Transverse colon (tissue), 3 donors: Measurements from ENCODE around the gene PPIG.

Experiments used
- EP300 ChIP-seq: sonication (generic); formaldehyde crosslinking; IDR thresholded peaks from one replicate; pipeline ENCODE4 v1.6.1; 2017; ENCODE audit warnings: antibody characterized with exemption, low read depth
- POLR2A ChIP-seq: fragments of 450-650 bp; IDR thresholded peaks from one replicate; pipeline ENCODE4 v1.6.1; 2016; ENCODE audit warnings: antibody characterized with exemption, mild to moderate bottlenecking, moderate library complexity
- TF ChIP-seq, protein P1 (sequence below), 5 experiments: fragments of 200-600 bp in 3 of 5; fragments of 450-650 bp in 2 of 5; sonication (generic) in 3 of 5; IDR thresholded peaks; 1 replicate in 2 of 5; 2 replicates in 3 of 5; pipeline ENCODE4 v1.5.1; 2016 to 2017; ENCODE audit warnings: antibody characterized with exemption in 5 of 5, inconsistent platforms in 3 of 5, mild to moderate bottlenecking in 2 of 5, moderate library complexity in 1 of 5

DNA sequence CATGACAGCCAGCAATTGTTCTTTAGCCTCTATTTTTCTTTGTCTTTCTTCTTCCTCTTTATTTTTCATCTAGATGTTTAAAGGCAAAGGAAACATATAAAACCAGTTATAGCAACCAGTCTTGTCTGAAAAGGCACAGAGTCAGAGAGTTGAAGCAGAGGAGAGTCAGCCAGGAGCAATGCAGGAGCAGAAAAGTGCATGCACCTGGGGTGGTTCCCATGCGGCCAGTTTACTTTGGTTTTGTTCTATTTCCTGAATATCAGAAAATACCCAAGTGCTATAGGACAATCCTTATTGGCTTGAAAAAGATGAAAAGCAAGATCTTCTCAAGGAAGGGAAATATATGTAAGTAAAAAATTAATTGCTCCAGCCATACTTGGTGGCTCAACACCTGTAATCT is 65.1 kb downstream of the PPIG start:
- TF ChIP-seq, protein P1, sequence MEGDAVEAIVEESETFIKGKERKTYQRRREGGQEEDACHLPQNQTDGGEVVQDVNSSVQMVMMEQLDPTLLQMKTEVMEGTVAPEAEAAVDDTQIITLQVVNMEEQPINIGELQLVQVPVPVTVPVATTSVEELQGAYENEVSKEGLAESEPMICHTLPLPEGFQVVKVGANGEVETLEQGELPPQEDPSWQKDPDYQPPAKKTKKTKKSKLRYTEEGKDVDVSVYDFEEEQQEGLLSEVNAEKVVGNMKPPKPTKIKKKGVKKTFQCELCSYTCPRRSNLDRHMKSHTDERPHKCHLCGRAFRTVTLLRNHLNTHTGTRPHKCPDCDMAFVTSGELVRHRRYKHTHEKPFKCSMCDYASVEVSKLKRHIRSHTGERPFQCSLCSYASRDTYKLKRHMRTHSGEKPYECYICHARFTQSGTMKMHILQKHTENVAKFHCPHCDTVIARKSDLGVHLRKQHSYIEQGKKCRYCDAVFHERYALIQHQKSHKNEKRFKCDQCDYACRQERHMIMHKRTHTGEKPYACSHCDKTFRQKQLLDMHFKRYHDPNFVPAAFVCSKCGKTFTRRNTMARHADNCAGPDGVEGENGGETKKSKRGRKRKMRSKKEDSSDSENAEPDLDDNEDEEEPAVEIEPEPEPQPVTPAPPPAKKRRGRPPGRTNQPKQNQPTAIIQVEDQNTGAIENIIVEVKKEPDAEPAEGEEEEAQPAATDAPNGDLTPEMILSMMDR (IDR thresholded peaks at IDR 0.05) = no peak
- TF ChIP-seq EP300 = no peak
- no peak for TF ChIP-seq POLR2A
